Activated T-cell treated with anti-CD3 and anti-CD28 coated beads for 1 hour (primary cell): Measurements from ENCODE around the gene C1GALT1.

ENCODE experiments used
- DNase-seq: peaks from one replicate; pipeline ENCODE4 v3.0.0-alpha.2; 2020; ENCODE audit warnings: low read depth

Gene C1GALT1

GRCh38 chr7:7272294-7272693, 90.0 kb downstream of the C1GALT1 start:
- no peak for DNase-seq

- DNase-seq: no peak
Observed at GRCh38 chr7:7274782-7275181, 92.4 kb downstream of the C1GALT1 start.

GRCh38 chr7:7276161-7276560, 93.8 kb downstream of the C1GALT1 start:
- DNase-seq: no peak

- DNase-seq: no peak
Observed at GRCh38 chr7:7290429-7291122, 108.2 kb downstream of the C1GALT1 start.

- no peak for DNase-seq
Observed at GRCh38 chr7:7292085-7292484, 109.7 kb downstream of the C1GALT1 start.

DNA sequence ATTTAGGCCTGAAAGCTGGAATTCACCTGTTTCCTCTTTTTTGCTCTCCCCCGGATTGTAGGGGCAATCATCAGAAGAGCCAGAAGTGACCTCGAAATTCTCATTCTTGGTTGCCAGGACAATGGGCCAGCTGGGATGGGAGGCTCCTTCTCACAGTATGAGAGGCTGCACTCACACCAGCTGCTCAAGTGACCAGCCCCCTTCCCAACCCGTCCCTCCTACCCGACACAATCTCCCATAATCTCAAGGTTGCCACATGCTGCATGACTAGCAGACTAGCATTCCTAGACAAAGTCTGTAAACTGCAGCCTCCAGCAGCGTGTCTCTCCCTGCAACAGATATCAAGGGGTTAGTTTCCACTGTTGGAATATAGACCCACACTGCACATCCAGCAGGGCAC, 110.3 kb downstream of the C1GALT1 start:
- DNase-seq: no peak

- DNase-seq: no peak
Observed at GRCh38 chr7:7293092-7293491, 110.7 kb downstream of the C1GALT1 start.

DNA sequence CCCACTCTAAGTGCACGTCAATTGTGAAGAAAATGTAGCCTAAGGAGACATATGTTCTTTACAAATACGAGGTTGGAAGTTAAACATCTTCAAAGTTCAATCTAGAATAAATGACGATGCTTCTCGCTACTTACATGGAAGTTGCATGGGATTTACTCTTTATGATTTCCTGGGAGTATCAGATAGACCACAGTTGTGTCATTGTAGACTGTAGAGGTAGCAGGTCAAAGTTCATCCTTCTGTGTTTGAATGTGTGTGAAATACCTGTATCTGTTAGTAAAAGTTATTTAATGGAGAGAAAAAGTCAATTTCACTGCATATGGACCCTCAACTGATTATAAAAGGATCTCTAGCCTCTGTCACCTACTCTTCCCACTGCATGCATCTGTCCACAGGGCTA, 112.6 kb downstream of the C1GALT1 start:
- DNase-seq: no peak
